ENCODE results near the gene SLCO3A1. TPM values are rescaled to one million over a fixed set of nuclear protein-coding genes. Genes with fewer than 3 reads are reported as not detected.
A peak's percentile ranks its signal among the peaks of the same experiment; 100 is the strongest.

SLCO3A1 gene
- total RNA-seq, 1 donor from 2014 or later: 42.5 TPM

DNA sequence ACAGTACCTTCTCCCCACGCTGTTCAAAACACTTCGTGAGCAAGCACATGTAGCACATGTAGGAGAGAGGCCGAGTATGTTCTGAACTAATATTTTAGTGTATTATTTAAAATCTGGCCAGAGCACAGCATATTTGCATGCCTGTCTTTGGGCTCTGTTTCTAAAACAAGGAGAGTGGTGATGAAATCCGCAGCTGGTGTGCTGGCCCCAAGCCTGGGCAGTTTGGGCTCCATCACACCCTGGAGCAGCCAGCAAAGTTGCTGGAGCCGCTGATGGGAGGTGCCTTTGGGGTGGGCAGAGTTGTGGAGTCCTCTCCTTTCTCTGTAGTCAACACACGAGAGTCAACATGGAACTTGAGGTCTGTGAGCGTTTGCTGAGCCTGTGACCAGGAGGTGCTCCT is 116.6 kb downstream of the SLCO3A1 start:
- H3K4me3 ChIP-seq: no peak overlapping the region
- no peaks in the 10 kb centered on the region for H3K36me3 ChIP-seq
- H3K27ac ChIP-seq: peak overlapping the region; percentile 36
- TF ChIP-seq, protein P1, sequence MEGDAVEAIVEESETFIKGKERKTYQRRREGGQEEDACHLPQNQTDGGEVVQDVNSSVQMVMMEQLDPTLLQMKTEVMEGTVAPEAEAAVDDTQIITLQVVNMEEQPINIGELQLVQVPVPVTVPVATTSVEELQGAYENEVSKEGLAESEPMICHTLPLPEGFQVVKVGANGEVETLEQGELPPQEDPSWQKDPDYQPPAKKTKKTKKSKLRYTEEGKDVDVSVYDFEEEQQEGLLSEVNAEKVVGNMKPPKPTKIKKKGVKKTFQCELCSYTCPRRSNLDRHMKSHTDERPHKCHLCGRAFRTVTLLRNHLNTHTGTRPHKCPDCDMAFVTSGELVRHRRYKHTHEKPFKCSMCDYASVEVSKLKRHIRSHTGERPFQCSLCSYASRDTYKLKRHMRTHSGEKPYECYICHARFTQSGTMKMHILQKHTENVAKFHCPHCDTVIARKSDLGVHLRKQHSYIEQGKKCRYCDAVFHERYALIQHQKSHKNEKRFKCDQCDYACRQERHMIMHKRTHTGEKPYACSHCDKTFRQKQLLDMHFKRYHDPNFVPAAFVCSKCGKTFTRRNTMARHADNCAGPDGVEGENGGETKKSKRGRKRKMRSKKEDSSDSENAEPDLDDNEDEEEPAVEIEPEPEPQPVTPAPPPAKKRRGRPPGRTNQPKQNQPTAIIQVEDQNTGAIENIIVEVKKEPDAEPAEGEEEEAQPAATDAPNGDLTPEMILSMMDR (IDR thresholded peaks at IDR 0.05): no peak
- H3K9me3 ChIP-seq: no peaks in the 10 kb centered on the region
- H3K4me1 ChIP-seq: peaks cover 51% of the 10 kb centered on the region
- intact Hi-C loops (cut with DNase I): no loop called here
- DNase-seq (no peak), ATAC-seq (peak; percentile 40 to 42)
- no peaks in the 10 kb centered on the region for H3K27me3 ChIP-seq (ENCODE audit: low read depth)

DNA sequence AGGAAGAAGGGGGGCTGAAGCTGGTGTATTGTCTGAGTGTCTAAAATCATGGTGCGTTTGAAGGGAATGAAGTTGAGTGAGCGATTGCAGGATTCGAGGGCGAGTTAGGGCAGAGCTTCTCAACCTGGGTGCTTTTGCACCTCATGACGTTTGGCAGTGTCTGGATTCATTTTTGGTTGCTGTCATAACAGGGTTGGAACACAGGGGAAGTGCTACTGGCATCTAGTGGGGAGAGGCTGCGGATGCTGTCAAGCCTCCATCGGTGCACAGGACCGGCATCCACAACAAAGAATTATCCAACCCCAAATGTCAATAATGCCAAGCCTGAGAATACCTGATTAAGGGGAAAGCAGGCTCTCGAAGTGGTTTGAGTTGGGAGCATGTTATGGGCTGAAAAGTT is 120.0 kb downstream of the SLCO3A1 start:
- peaks cover 39% of the 10 kb centered on the region for H3K4me1 ChIP-seq
- ATAC-seq: no peak
- no peak overlapping the region for H3K27ac ChIP-seq
- no peaks in the 10 kb centered on the region for H3K9me3 ChIP-seq
- H3K4me3 ChIP-seq: no peak overlapping the region
- H3K36me3 ChIP-seq: no peaks in the 10 kb centered on the region
- no peak for DNase-seq
- intact Hi-C loops (cut with DNase I): no loop called here
- TF ChIP-seq, protein P1 (IDR thresholded peaks at IDR 0.05): no peak
- H3K27me3 ChIP-seq (ENCODE audit: low read depth): no peaks in the 10 kb centered on the region

GRCh38 chr15:91974321-91974720 is 120.8 kb downstream of the SLCO3A1 start:
- no peaks in the 10 kb centered on the region for H3K36me3 ChIP-seq
- peak; percentile 60 to 66 for ATAC-seq
- no peak overlapping the region for H3K27ac ChIP-seq
- intact Hi-C loops (cut with DNase I): no loop called here
- H3K27me3 ChIP-seq (ENCODE audit: low read depth): no peaks in the 10 kb centered on the region
- H3K4me1 ChIP-seq: peaks cover 31% of the 10 kb centered on the region
- H3K4me3 ChIP-seq: no peak overlapping the region
- no peaks in the 10 kb centered on the region for H3K9me3 ChIP-seq
- no peak for DNase-seq
- TF ChIP-seq, protein P1 (IDR thresholded peaks at IDR 0.05): no peak

DNA sequence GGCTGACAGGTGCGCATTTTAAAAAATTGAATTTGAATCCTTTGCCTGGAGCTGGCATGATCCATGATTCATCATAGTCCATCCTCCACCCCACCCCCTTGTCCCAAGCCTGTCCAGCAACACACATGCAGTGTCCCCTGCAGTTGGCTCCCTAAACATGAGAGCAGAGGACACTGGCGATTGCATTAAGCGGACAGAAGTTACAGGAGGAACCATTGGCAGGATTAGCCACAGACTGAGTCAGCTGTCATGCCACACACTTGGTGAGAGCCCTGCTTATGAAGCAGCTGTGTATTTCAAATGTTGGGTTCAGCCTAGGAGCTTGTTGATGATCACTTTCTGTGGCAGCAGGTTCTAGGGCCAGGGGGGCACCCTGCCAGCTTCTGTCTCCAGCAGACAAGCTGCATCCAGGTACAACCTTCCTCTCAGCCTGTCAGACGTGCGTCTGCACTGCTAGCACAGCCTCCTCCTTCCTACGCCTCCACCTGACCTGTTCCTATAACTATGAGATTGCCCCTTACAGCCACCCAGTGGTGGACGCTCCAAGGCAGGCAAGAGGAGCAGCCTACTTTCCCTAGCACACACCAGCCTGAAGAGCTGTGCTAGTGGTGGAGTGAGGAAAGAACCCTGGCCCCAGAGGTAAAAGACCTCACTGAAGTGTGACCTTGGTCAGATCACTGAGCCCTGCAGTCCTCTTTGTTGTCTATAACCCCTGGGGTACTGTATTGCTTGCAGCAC is 121.9 kb downstream of the SLCO3A1 start:
- no peak for DNase-seq
- Histone ChIP-seq H3K4me1 (peaks cover 20% of the 10 kb centered on the region), H3K9me3 (no peaks in the 10 kb centered on the region), H3K27ac (no peak overlapping the region), H3K4me3 (no peak overlapping the region), H3K27me3 (ENCODE audit: low read depth) (no peaks in the 10 kb centered on the region), H3K36me3 (no peaks in the 10 kb centered on the region)
- ATAC-seq: peak; percentile 24 to 35
- intact Hi-C loops (cut with DNase I): no loop called here
- TF ChIP-seq, protein P1 (IDR thresholded peaks at IDR 0.05): no peak

DNA sequence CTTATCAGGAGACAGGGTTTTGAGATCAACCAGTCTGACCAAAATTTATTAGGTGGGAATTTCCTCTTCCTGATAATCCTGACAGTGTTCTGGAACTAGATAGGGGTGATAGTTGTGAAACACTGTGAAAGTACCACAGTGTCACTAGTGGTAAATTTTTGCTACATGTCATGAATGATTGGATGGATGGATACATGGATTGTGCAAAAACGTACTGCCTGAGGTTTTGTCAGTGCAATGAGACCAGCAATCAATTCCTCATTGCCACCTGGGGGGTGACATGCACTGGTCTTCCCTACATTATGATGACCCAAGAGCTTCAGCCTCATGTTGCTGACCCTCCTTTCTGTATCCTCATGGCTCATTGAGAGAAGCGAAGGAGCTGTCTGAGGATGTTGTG is 123.5 kb downstream of the SLCO3A1 start:
- H3K36me3 ChIP-seq: no peaks in the 10 kb centered on the region
- DNase-seq (no peak), ATAC-seq (no peak)
- TF ChIP-seq, protein P1 (IDR thresholded peaks at IDR 0.05): no peak
- H3K27ac ChIP-seq: no peak overlapping the region
- H3K9me3 ChIP-seq: no peaks in the 10 kb centered on the region
- H3K27me3 ChIP-seq (ENCODE audit: low read depth): no peaks in the 10 kb centered on the region
- H3K4me1 ChIP-seq: peaks cover 17% of the 10 kb centered on the region
- no peak overlapping the region for H3K4me3 ChIP-seq
- intact Hi-C loops (cut with DNase I): no loop called here
